Mammary epithelial cell (primary cell): ENCODE results near the gene FAM114A2.

Experiments
- CTCF ChIP-seq, 2 donors: IDR thresholded peaks in 1 of 2; conservative IDR thresholded peaks in 1 of 2; 2 replicates each; pipeline ENCODE4 v1.5.1; 2011 to 2012; ENCODE audit warnings: inconsistent platforms in 2 of 2, low read length in 2 of 2, mild to moderate bottlenecking in 2 of 2, control low read depth in 1 of 2, low read depth in 1 of 2; ENCODE audit not compliant: insufficient read depth in 1 of 2; ENCODE audit errors: extremely low read depth in 1 of 2
- EZH2 ChIP-seq: IDR thresholded peaks from 2 replicates; pipeline ENCODE4 v1.6.1; 2012; ENCODE audit warnings: low read length, inconsistent platforms, borderline replicate concordance

- TF ChIP-seq CTCF (conservative IDR thresholded peaks at IDR 0.05 in 1 of 2, IDR thresholded peaks at IDR 0.05 in 1 of 2; ENCODE audit: extremely low read depth in 1 of 2, insufficient read depth in 1 of 2, low read depth in 1 of 2, low read length in 2 of 2) (no peak), EZH2 (no peak)
Measured at GRCh38 chr5:154078272-154078671, 39.6 kb upstream of the FAM114A2 start.
